ENCODE data around the gene STK4.

- TF ChIP-seq CTCF (IDR thresholded peaks at IDR 0.05), result no peak
- no peak for TF ChIP-seq NFE2L1 (CRISPR knock-in tag; IDR thresholded peaks at IDR 0.05)
- no peak for TF ChIP-seq ZNF121 (CRISPR knock-in tag; IDR thresholded peaks at IDR 0.05)
- TF ChIP-seq E2F5 (CRISPR knock-in tag; IDR thresholded peaks at IDR 0.05), result no peak
- no peak for TF ChIP-seq ZNF416 (CRISPR knock-in tag; IDR thresholded peaks at IDR 0.05)
Observed at GRCh38 chr20:45016089-45016671, 49.9 kb downstream of the STK4 start.
